Fibroblast of skin of right quadriceps (primary cell): ENCODE results near the gene C1orf52.
"Not testable (repeated sequence)": the region's sequence is repeated elsewhere in the genome, so short reads cannot be mapped to it uniquely, and the experiment has no call there.

ENCODE experiments used
- DNase-seq: peaks from one replicate; pipeline ENCODE4 v3.0.0-alpha.2; 2013

C1orf52 gene

GRCh38 chr1:85277802-85278201 is 18.3 kb upstream of the C1orf52 start:
- DNase-seq, result no peak

DNA sequence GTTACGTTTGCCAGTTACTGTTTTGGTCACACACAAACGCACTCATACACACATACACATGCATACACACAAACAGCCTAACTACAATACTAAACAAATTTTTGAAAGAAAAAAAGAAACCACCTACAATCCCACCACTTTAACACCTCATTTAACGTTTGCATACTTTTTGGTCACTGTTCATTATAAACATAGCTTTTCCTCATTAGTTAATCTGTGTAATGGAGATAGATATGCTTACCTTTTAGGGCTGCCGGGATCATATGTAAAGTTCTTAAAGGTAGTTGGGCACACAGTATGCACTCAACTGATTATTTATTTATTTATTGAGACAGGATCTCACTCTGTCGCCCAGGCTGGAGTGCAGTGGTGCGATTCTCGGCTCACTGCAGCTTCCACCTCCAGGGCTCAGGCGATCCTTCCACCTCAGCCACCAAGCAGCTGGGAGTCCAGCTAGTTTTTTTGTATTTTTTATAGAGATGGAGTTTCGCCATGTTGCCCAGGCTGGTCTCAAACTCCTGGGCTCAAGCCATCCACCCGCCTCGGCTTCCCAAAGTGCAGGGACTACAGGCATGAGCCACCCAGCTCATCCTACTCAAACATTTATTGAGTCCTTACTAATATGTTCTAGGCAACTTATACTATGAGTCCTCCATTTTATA is 17.6 kb upstream of the C1orf52 start:
- DNase-seq, result no peak

DNA sequence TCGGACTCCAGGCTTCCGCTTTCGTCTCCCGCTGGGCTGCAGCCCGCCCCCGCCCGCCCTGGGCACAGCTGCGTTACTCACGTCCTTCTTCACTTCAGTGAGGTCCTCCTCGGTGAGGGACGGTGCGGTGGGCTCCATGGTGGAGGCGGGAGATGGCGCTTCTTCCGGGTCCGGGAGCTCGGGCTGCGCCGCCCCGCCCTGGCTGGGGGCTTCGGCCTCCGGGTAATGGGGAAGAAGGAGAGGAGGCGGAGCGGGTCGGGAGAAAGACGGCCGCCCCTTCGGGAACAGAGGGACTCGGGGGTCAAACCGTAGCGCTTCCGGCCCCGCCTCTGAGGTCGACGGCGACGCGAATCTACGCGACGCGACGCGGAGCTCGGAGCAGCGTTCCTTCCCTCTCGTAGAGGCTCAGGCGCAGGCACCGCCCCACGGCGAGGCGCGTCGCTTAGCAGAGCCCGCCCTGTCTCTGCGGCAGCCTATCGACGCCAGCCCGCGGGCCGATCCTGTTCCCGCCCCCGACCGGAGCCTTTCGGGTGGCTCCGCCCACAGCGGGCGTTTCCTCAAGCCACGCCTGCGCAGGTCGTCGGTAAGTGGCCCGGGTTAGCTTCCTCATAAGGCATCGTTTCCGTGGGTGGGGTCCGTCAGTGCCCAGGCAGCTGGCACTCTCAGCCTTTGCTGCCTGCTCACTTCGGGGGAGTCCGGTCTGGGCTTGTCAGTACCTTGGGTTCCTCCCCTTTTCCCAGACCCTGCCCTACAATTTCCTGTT is 16.9 kb upstream of the C1orf52 start, which contains the start of gene BCL10:
TSS of gene BCL10 (minus strand) at position 418 of the 763 bp plus-strand sequence. CDS start at position 138, 280 bp downstream.
- DNase-seq, result peak; percentile 96

DNA sequence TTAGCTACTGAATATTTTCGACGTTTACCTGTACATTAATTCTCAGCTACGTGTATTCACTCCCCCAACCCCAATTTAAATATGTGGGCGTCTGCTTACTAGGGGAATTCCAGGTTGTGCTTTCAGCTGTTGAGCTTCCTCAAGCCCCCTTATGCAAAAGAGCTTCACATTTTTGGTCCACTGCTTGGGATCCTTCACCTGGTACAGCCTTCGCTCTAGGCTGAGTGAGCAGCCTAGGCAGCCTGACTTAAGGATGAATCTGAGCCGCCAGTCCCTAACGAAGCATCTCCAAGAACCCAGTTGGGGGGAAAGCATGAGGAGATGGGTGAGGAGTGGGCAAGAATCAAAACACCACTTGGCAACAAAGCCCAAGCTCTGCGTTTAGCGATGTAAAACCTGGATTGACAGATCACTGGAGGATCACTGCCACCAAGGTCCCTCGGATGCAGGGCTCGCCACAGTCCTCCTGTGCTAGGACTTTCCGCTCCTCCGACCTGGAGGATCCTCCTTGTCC is 16.3 kb upstream of the C1orf52 start:
- DNase-seq, result no peak

DNA sequence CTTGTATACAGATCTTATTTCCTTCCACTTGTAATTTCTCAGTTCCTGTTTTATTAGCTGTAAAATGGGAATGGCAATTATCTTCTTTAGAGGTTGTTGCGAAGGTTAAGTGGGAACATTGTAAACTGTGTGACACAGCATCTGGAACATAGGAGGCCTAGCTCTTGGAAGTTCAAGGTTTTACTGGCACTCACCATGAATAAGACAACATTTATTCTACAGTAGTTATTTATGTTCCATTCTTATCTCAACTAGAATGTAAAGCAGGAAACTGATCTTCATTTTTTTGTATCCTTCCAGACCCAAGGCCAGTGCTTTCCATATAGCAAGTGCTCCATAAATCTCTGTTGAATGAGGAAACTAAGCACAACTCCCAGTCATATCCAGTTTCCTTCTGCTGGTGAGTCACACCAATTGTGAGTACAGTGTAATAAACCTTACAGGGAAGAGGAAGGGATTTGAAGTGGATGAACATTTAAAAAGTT is 15.5 kb upstream of the C1orf52 start:
- peak; percentile 81 for DNase-seq

- DNase-seq, result no peak
These were observed 13.9 kb upstream of the C1orf52 start for GRCh38 chr1:85273397-85273796.

DNA sequence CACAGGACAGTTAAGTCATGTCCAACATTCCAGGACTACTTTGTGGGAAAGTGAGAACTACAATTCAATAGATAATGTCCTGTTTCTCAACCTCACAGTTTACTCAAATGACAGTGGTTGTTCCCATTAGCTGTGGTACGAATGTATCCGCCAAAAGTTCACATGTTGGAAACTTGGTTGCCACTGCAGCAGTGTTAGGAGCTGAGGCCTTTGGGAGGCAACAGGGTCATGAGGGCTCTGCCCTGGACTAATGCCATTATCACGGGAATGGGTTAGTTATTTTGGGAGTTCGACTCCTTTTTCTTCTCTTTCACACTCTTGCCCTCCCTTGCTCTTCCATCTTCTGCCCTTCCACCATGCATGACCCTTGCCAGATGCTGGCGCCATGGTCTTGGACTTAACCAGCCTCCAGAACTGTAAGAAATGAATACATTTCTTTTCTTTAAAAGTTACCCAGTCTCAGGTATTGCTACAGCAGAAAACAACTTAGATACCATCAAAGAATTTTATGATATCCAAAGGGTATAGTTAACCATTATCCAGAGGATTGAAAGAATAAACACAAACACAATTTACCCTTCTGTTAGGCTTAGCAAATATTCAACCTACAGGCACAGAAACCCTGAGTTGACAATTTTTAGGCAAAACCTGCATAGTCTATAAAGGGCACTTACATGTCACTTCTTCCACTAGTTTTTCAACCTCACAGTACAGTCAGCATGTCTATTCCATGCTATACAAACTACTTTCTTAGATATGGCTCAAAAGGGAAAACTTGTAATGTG is 9.5 kb upstream of the C1orf52 start:
- DNase-seq, result no peak

DNA sequence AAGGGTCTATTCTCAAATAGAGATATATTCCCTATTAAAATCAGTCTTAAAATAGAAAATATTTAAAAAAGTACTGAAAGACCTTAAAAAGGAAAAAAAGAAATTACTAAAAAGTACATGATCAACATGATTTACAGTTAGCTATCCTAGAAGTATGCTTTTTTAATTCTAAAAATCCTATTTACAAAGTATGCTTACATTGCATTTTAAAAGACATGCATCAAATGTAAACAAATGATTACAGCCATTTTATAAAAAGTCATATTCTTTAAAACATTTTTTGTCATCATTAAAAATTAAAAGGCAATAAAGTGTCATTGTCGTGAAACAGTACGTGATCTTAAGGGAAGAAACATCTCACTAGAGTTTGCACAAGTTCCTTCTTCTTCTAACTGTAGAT is 7.9 kb upstream of the C1orf52 start:
- no peak for DNase-seq

DNA sequence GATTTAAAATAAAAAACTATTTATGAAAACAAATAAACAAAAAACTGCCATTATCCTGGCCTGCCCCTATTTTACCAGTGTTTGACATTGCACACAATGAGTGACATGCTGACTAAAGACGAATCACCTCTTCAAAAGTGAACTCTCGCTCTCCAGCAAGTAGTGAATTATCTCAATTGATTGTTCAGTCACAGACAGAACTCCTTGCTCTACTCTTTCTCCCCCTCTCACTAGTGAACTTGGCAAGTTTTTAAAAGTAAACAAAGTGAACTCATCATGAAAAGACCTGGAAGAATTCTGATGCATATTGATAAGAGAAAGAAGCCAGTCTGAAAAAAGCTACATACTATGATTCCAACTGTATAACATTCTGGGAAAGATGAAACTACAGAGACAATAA is 4.7 kb upstream of the C1orf52 start:
- no peak for DNase-seq

DNA sequence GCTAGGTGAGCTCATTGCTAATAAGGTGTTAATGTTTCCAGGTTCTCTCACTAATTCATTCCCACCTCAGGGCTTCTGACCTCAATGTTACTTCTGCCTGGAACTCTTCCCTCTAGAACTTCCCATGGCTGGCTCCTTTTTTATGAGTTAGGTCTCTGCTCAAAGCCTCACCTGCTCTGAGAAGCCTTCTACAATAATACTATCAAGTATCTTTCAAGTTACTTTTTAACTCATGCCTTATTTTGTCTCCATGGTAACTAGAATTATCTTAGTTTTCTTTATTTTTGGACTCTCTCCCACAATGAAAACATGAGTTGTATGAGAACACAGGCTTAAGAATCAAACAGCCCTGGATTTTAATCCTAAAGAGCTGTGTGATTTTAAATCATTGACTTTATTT is 3.5 kb upstream of the C1orf52 start:
- no peak for DNase-seq

DNA sequence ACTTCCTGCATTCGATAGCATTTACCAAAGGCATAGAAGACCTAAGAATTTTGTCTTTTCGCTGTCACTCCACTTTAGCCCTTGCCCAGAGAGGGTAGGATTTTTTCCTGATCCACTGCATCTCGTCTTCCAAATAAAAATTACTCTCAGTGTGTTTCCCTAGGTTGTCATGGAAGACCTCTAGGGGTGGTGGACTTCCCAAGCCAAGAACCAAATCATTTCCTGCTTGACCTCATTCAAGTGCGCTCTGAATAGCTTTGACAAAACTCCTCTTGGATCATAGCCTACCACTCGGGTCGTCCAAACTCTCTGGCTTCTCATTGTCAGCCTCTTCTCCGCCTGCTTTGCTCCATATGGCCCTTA is 431 bp upstream of the C1orf52 start:
- DNase-seq, result no peak

DNA sequence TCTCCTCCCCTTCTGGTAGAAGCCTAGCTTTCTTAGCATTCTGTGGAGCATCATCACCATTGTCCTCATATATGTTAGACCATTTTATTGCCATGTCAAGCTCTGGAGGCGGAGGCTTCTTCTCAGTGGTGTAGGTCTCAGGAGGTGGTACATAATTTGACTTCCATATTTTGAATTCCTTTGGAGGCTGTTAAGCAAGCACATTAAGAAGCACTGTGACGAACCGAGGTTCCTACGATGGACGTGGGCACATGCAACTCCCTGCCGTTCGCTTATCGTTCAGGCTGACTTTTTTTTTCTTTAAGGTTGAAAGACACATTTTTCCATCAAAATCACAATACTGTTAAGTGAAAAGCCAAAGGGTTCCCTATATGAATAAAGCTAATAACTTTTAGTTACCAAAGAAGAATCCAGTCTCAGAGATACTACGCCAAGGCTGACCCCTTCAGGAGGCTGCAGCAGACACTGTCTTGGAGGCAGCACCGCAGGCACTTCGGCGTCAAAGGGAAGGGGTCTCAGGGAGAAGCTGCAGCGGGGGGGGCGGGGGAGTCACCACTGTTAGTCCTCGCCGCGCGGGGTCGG is 835 bp downstream of the C1orf52 start:
- no peak for DNase-seq

GRCh38 chr1:85249042-85249441 is 10.4 kb downstream of the C1orf52 start:
- not testable (repeated sequence) for DNase-seq

DNA sequence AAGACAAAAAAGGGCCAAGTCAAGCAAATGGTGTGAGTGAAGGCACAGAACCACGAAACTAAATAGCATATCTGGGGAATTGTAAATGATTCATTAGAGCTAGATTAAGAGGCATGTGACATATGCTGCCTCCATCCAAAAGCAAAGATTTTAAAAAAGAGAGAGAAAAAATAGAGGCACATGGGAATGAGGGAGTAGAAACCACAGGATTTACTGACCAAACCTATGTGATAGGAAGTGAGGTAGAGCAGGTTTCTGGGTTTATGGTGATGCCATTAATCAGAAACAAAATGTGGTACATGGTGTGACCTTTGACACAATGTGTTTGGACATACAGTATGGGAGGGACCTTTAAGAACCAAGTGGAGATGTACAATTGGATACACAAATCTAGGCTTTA is 13.6 kb downstream of the C1orf52 start:
- no peak for DNase-seq

DNA sequence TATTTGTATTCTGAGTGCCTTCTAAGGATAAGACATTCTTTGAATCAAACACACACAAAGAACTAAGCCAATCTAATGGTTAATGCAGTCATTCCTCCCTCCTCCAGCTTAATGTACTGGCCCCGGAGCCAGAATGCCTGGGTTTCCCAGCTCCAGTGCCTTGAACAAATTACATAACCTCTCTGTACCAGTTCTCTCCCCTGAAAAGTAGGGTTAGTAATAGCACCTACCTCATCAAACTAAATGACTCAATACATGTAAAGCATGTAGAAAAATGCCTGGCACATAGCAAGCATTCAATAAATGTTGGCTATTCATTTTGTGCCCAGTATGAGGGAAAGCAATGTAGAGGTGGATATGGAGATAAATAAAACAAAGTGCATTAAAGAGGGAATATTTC is 14.0 kb downstream of the C1orf52 start:
- peak; percentile 27 for DNase-seq

- DNase-seq, result peak; percentile 89
These were observed 15.0 kb downstream of the C1orf52 start for GRCh38 chr1:85244271-85245061.

DNA sequence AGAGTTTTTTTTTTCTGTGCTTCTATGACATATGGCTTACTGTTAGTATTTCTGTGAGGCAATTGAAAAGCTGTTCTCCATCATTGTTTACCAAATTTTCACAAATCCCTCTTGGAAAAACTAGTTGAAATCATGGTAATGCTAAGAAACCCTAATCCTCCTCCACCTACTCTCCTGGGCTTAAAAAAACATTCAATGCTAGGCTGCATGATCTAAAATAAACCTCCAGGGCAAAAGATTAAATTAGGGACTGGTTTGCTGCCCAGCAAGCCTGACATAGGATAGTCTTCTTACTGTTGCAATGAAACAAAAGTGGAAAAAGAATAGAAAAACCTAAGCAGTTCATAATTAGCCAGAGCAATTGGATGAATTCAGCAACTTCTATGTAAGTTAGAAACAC is 16.1 kb downstream of the C1orf52 start:
- no peak for DNase-seq

DNA sequence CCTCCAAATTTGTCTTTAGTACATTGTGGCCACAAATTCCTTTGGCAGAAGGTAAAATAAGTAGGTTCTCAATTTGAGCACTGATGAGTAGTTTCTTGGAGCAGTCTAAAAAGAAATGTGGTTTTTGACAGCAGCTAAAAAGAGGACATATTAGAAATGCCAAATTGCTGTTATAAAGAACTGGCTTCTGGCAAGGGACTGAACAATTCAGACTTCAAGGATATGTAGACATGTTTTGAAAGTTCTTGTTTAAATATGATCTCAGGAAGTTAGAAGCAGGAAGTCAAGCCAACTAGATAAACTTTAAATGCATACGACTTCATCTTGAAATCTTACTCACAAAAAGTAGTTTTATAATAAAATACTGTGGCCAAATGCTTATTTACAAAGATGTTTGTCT is 18.8 kb downstream of the C1orf52 start:
- no peak for DNase-seq

- peak; percentile 44 for DNase-seq
These were observed 19.3 kb downstream of the C1orf52 start for GRCh38 chr1:85240174-85240601.

- DNase-seq, result no peak
These were observed 21.8 kb downstream of the C1orf52 start for GRCh38 chr1:85237613-85238012.

GRCh38 chr1:85230305-85230977 is 29.0 kb downstream of the C1orf52 start:
- no peak for DNase-seq
